Skeletal muscle cell (primary cell): ENCODE results near the gene YTHDF2.
"Not testable (repeated sequence)": the region's sequence is repeated elsewhere in the genome, so short reads cannot be mapped to it uniquely, and the experiment has no call there.

ENCODE experiments used
- DNase-seq: peaks from one replicate; pipeline ENCODE4 v3.0.0-alpha.2; 2010; ENCODE audit warnings: low read depth
- H3K4me3 ChIP-seq: 2 replicates; pipeline ENCODE4 v1.5.1; 2011; ENCODE audit warnings: low read depth, mild to moderate bottlenecking, control low read depth, low read length, moderate library complexity

Gene YTHDF2

GRCh38 chr1:28756846-28757245 is 20.1 kb downstream of the YTHDF2 start:
- H3K4me3 ChIP-seq: no peak overlapping the region
- no peak for DNase-seq

GRCh38 chr1:28758420-28758819 is 21.7 kb downstream of the YTHDF2 start:
- no peak overlapping the region for H3K4me3 ChIP-seq
- DNase-seq: no peak

- DNase-seq: no peak
These were observed 22.5 kb downstream of the YTHDF2 start for GRCh38 chr1:28759257-28759656.

DNA sequence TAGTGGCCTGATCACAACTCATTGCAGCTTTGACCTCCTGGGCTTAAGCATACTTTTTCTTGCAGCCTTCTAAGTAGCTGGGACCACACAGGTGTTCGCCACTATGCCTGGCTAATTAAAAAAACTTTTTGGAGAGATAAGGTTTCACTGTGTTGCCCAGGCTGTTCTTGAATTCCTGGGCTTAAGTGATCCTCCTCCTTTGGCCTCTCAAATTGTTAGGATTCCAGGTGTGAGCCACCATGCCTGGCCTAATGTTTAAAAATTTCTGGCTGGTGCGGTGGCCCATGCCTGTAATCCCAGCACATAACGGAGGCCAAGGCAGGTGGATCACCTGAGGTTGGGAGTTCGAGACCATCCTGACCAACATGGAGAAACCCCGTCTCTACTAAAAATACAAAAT is 24.4 kb downstream of the YTHDF2 start:
- DNase-seq: no peak
- H3K4me3 ChIP-seq: no peak overlapping the region

More at GRCh38 chr1:28759257-28759656, 22.5 kb downstream of the YTHDF2 start:
- no peak overlapping the region for H3K4me3 ChIP-seq

DNA sequence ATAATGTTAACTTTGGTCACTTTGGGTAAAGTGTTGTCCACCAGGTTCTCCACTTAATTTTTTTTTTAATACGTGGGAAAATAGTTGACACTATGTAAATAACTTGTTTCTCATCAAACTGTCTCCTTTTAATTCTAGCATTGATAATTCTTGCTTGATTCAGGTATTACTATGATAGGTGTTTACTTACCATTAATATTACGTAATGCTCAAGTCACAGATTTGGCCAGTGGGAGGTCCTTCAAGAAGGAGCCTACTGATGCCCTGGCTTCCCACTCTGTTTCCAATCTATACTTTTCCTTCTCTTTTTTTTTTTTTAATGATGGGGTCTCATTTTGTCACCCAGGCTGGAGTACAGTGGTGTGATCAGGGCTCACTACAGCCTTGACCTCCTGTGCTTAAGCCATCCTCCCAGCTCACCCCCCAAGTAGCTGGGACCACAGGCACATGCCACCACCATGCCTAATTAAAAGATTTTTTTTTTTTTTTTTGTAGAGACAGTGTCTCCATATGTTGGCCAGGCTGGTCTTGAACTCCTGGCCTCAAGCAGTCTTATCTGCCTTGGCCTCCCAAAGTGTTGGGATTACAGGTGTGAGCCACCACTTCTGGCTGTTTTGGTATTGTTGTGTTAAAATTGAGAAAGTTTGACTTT is 29.9 kb downstream of the YTHDF2 start:
- H3K4me3 ChIP-seq: no peak overlapping the region
- DNase-seq: no peak

- DNase-seq: no peak
- no peak overlapping the region for H3K4me3 ChIP-seq
These were observed 33.9 kb downstream of the YTHDF2 start for GRCh38 chr1:28770601-28771165.

- not testable (repeated sequence) for DNase-seq, H3K4me3 ChIP-seq
These were observed 35.2 kb downstream of the YTHDF2 start for GRCh38 chr1:28771921-28772320.

- DNase-seq: no peak
- H3K4me3 ChIP-seq: no peak overlapping the region
These were observed 36.4 kb downstream of the YTHDF2 start for GRCh38 chr1:28773105-28773504.

GRCh38 chr1:28775121-28775942 is 38.6 kb downstream of the YTHDF2 start:
- peak overlapping the region; percentile 43 for H3K4me3 ChIP-seq
- peak; percentile 31 for DNase-seq

DNA sequence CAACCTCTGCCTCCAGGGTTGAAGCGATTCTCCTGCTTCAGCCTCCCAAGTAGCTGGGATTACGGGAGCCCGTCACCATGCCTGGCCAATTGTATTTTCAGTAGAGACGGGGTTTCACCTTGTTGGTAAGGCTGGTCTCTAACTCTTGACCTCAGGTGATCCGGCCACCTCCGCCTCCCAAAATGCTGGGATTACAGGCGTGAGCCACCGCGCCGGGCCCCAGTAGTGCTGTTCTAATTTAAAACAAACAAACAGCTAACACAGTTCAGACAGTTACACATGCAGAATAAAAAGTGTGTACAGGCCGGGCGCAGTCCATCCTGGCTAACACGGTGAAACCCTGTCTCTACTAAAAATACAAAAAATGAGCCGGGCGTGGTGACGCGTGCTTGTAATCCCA is 39.6 kb downstream of the YTHDF2 start:
- no peak overlapping the region for H3K4me3 ChIP-seq
- no peak for DNase-seq

DNA sequence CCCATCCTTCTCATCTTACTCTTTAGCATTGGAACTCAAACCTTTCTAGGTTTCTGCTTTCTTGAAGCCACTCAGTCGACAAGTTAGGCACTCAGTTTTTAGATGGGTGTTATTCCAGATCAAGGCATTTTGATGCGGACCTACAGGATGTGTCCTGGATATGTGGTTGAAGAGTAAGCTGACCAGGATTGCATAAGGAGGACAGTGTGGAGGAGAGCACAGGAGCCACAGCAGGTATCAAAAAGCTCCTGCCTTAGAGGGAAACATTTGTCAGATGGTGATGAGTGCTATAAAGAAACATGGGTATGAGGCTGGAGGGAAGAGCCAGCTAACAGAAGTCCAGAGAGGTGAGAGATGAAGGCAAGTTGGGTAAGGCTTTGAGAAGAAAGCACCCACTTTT is 41.3 kb downstream of the YTHDF2 start:
- DNase-seq: no peak

GRCh38 chr1:28779751-28780408 is 43.1 kb downstream of the YTHDF2 start:
- no peak for DNase-seq

More for the DNA sequence above, 41.3 kb downstream of the YTHDF2 start:
- no peak overlapping the region for H3K4me3 ChIP-seq

DNA sequence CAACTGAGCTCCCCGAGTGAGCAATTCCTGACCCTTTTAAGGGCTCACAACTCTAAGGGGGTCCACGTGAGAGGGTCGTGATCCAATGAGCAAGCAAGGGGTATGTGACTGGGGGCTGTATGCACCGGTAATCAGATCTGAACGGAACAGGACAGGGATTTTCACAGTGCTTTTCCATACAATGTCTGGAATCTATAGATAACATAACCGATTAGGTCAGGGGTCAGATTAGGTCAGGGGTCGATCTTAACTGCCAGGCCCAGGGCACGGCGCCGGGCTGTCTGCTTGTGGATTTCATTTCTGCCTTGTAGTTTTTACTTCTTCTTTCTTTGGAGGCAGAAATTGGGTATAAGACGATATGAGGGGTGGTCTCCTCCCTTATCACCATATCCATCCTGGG is 44.6 kb downstream of the YTHDF2 start:
- H3K4me3 ChIP-seq: no peak overlapping the region
- no peak for DNase-seq

More at GRCh38 chr1:28779751-28780408, 43.1 kb downstream of the YTHDF2 start:
- H3K4me3 ChIP-seq: no peak overlapping the region

GRCh38 chr1:28782011-28782410 is 45.3 kb downstream of the YTHDF2 start:
- no peak for DNase-seq
- no peak overlapping the region for H3K4me3 ChIP-seq

- H3K4me3 ChIP-seq: no peak overlapping the region
- DNase-seq: no peak
These were observed 46.6 kb downstream of the YTHDF2 start for GRCh38 chr1:28783363-28783762.

- no peak for DNase-seq
- H3K4me3 ChIP-seq: no peak overlapping the region
These were observed 52.7 kb downstream of the YTHDF2 start for GRCh38 chr1:28789412-28789811.

GRCh38 chr1:28789816-28790215 is 53.1 kb downstream of the YTHDF2 start:
- no peak overlapping the region for H3K4me3 ChIP-seq
- DNase-seq: no peak

- no peak overlapping the region for H3K4me3 ChIP-seq
- DNase-seq: no peak
These were observed 53.8 kb downstream of the YTHDF2 start for GRCh38 chr1:28790377-28791035.

DNA sequence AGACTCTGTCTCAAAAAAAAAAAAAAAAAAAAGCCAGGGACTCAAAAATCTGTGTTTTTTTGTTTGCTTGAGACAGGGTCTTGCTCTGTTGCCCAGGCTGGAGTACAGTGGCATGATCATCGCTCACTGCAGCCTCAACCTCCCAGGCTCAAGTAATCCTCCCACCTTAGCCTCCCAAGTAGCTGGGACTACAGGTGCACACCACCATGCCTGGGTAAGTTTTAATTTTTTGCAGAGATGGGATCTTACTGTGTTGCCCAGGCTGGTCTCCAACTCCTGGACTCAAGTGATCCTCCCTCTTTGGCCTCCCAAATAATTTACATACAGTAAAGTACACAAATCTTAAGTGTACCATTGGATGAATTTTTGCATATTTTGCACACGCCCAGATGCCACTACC is 55.2 kb downstream of the YTHDF2 start:
- not testable (repeated sequence) for DNase-seq, H3K4me3 ChIP-seq
